GM12878 (cell line): ENCODE data around the gene MRRF. TPM values are rescaled to one million over a fixed set of nuclear protein-coding genes. Genes with fewer than 3 reads are reported as not detected.

Experiments
- ATAC-seq: fragments of 200-7000 bp; cut with Tn5 transposase; 3 replicates; pipeline ENCODE4 v1.9.1; 2020; ENCODE audit warnings: mild to moderate bottlenecking, moderate library complexity
- BruUV-seq: library from RNA; stranded (reverse); fragments of 400-500 nt; replicated peaks from 2 replicates; lab custom pipeline; 2021; lab: Mats Ljungman, UMichigan
- CTCF ChIA-PET: fragments of 300-600 bp; sonication (Branson Sonifier 250); formaldehyde crosslinking; extraction: SDS; loops from one replicate; lab custom pipeline; 2021; ENCODE audit warnings: inconsistent platforms; lab: Yijun Ruan, JAX
- POLR2A ChIA-PET: fragments of 350-600 bp; formaldehyde crosslinking; extraction: SDS; loops from one replicate; lab custom pipeline; 2021; ENCODE audit warnings: inconsistent platforms; lab: Charles Lee
- RAD21 ChIA-PET: fragments of 300-600 bp; sonication (Branson Sonifier 250); formaldehyde crosslinking; loops from one replicate; lab custom pipeline; 2023; ENCODE audit warnings: antibody characterized with exemption; ENCODE audit not compliant: unreplicated experiment; lab: Charles Lee
- SMC1A ChIA-PET: fragments of 300-600 bp; sonication (Branson Sonifier 250); formaldehyde crosslinking; loops from one replicate; lab custom pipeline; 2023; ENCODE audit not compliant: unreplicated experiment, uncharacterized antibody; lab: Charles Lee
- DNase-seq: peaks from one replicate; pipeline ENCODE4 v3.0.0-alpha.2; 2011; ENCODE audit warnings: low read depth, low spot score
- FAIRE-seq: peaks from 3 replicates; lab custom pipeline; 2011; peaks lifted over from hg19 to GRCh38; lab: Jason Lieb, UNC
- H2AFZ ChIP-seq: 2 replicates; pipeline ENCODE4 v1.6.0; 2011; ENCODE audit warnings: low read depth, low read length, control low read depth; ENCODE audit not compliant: control insufficient read depth
- H3K27ac ChIP-seq: 2 replicates; pipeline ENCODE4 v1.5.1; 2011; ENCODE audit warnings: control low read depth; ENCODE audit not compliant: control insufficient read depth, insufficient read depth
- H3K27me3 ChIP-seq, 2 experiments: replicated peaks in 1 of 2; 2 replicates each; pipeline versions ENCODE4 v1.6.0 to v1.6.1; 2011; ENCODE audit warnings: low read length in 1 of 2; ENCODE audit not compliant: control insufficient read depth in 2 of 2, insufficient read depth in 2 of 2
- H3K36me3 ChIP-seq, 2 experiments: 2 replicates each; pipeline ENCODE4 v1.5.1; 2011; ENCODE audit warnings: low read length in 1 of 2; ENCODE audit not compliant: control insufficient read depth in 2 of 2, insufficient read depth in 2 of 2
- H3K4me1 ChIP-seq: 2 replicates; pipeline ENCODE4 v1.6.1; 2011; ENCODE audit warnings: mild to moderate bottlenecking, low read length, moderate library complexity, mixed read lengths; ENCODE audit not compliant: control insufficient read depth, insufficient read depth
- H3K4me2 ChIP-seq: 2 replicates; pipeline ENCODE4 v1.6.0; 2011; ENCODE audit warnings: control low read depth; ENCODE audit not compliant: control insufficient read depth, insufficient read depth
- H3K4me3 ChIP-seq: fragments of 200-600 bp; sonication (generic); 2 replicates; pipeline ENCODE4 v1.5.1; 2016
- H3K79me2 ChIP-seq: 2 replicates; pipeline ENCODE4 v1.6.0; 2011; ENCODE audit warnings: low read length; ENCODE audit not compliant: control insufficient read depth, insufficient read depth
- H3K9ac ChIP-seq: 2 replicates; pipeline ENCODE4 v1.8.0; 2011; ENCODE audit warnings: low read length, control low read depth, mixed read lengths; ENCODE audit not compliant: control insufficient read depth, insufficient read depth
- H3K9me3 ChIP-seq: replicated peaks from 3 replicates; pipeline ENCODE4 v1.5.1; 2011; ENCODE audit warnings: mild to moderate bottlenecking, low read length; ENCODE audit not compliant: control insufficient read depth, insufficient read depth
- H4K20me1 ChIP-seq: 2 replicates; pipeline ENCODE4 v1.6.0; 2011; ENCODE audit not compliant: control insufficient read depth, insufficient read depth
- E4F1 ChIP-seq: fragments of 450-650 bp; IDR thresholded peaks from 2 replicates; pipeline ENCODE4 v1.6.1; 2018; ENCODE audit warnings: borderline replicate concordance, mild to moderate bottlenecking; ENCODE audit not compliant: partially characterized antibody
- HDAC2 ChIP-seq: fragments of 200-600 bp; sonication (generic); IDR thresholded peaks from 2 replicates; pipeline ENCODE4 v1.6.1; 2017
- POLR2A ChIP-seq: IDR thresholded peaks from 2 replicates; pipeline ENCODE4 v1.6.1; 2011; ENCODE audit warnings: low read depth, mild to moderate bottlenecking, low read length
- SREBF1 ChIP-seq: IDR thresholded peaks from 2 replicates; pipeline ENCODE4 v1.6.1; 2012; ENCODE audit warnings: mild to moderate bottlenecking, low read length
- SUZ12 ChIP-seq: fragments of 200-600 bp; sonication (generic); IDR thresholded peaks from one replicate; pipeline ENCODE4 v1.6.1; 2018; ENCODE audit warnings: antibody characterized with exemption, mild to moderate bottlenecking; ENCODE audit not compliant: unreplicated experiment
- ZBTB4 ChIP-seq: fragments of 450-650 bp; formaldehyde crosslinking; IDR thresholded peaks from 2 replicates; pipeline ENCODE4 v1.4.0; 2022; ENCODE audit warnings: mild to moderate bottlenecking, moderate library complexity
- ZSCAN29 ChIP-seq: fragments of 450-650 bp; IDR thresholded peaks from 2 replicates; pipeline ENCODE4 v1.6.1; 2017; ENCODE audit warnings: mild to moderate bottlenecking, moderate library complexity
- WGBS: methylation state at CpG from one replicate; pipeline ENCODE4 v1.1.6; 2016; ENCODE audit warnings: low lambda C conversion rate; ENCODE audit not compliant: insufficient replicate concordance, insufficient coverage; ENCODE audit errors: missing lambda C conversion rate; 5-methylcytosine and 5-hydroxymethylcytosine counted together
- in situ Hi-C: fragments of 300-500 bp; cut with MboI; formaldehyde crosslinking; loops from 9 replicates; pipeline ENCODE4 v1.14.3; 2018; ENCODE audit warnings: mixed read lengths
- intact Hi-C: fragments of 100-400 bp; cut with micrococcal nuclease; formaldehyde crosslinking; loops from one replicate; pipeline ENCODE4 v1.14.2; 2022; ENCODE audit not compliant: unreplicated experiment
- polyA plus RNA-seq, 11 experiments: library from polyadenylated mRNA; depleted of rRNA in 4 of 11; unstranded in 6 of 11; stranded (reverse) in 5 of 11; fragments of >200 nt; fragmentation: Nextera tagmentation in 4 of 11; fragmentation: Illumina TruSeq in 1 of 11; extraction: Ambion mirVana in 4 of 11; extraction: Trizol in 1 of 11; gene quantifications; 1 replicate in 1 of 11; 2 replicates in 10 of 11; pipeline versions ENCODE4 v1.2.1 to v1.2.3, GENCODE V29; 2011 to 2016; ENCODE audit warnings: inconsistent platforms in 2 of 11, missing spikeins in 2 of 11, low read depth in 1 of 11
- total RNA-seq, 4 experiments: library from RNA; depleted of rRNA in 3 of 4; stranded (reverse); fragments of >200 nt in 3 of 4; fragmentation: Illumina TruSeq in 1 of 4; extraction: Trizol in 1 of 4; gene quantifications; 2 replicates each; pipeline versions ENCODE4 v1.2.1 to v1.2.3, GENCODE V29; 2013 to 2021

MRRF gene
- total and polyA plus RNA-seq, 10 of the 15 experiments (the other 5 are each of a cell fraction or from before 2014, with no cell fraction given) = 64.8 to 112 (median 76.4) TPM

- POLR2A ChIA-PET = no interaction called here
- intact Hi-C loops = no loop called here
- in situ Hi-C loops = no loop called here
These were observed 77.8 kb downstream of the MRRF start for GRCh38 chr9:122342323-122343050.

GRCh38 chr9:122346478-122347347 is 82.0 kb downstream of the MRRF start:
- in situ Hi-C loops (no loop called here), intact Hi-C loops (no loop called here)
- ChIA-PET POLR2A (no interaction called here), RAD21 (interaction anchor here (1.6 kb wide), 1 partner anchor 248 kb away, joined by 5 read pairs; no protein-coding TSS in a partner anchor), CTCF (interaction anchor here (0.5 to 2.7 kb wide), 3 partner anchors 152 to 248 kb away, joined by 4 to 11 read pairs (median 4); no protein-coding TSS in a partner anchor), SMC1A (interaction anchor here (1.0 to 2.5 kb wide), 3 partner anchors 12 to 248 kb away, joined by 3 to 7 read pairs (median 4); no protein-coding TSS in a partner anchor)
- ATAC-seq (peak; percentile 58), DNase-seq (no peak), FAIRE-seq (no peak)
- H3K27ac ChIP-seq = no peak overlapping the region
- H3K4me2 ChIP-seq = peak overlapping the region; percentile 66; the same call in 1 of the 2 replicates
- no peaks in the 10 kb centered on the region for H3K36me3 ChIP-seq
- peak overlapping the region; percentile 57 for H3K4me3 ChIP-seq
- H4K20me1 ChIP-seq = no peaks in the 10 kb centered on the region
- peak overlapping the region; percentile 47 for H2AFZ ChIP-seq
- H3K9me3 ChIP-seq = no peaks in the 10 kb centered on the region
- 26% methylated on average over 37 of the region's 90 CpGs for WGBS
- no peaks in the 10 kb centered on the region; the same call in 1 of the 2 replicates for H3K4me1 ChIP-seq
- no TSS peak for BruUV-seq
- H3K27me3 ChIP-seq = peaks cover 2 to 8% of the 10 kb centered on the region in 2 experiments; a peak in 2 of 4 replicates
- H3K79me2 ChIP-seq = no peaks in the 10 kb centered on the region
- H3K9ac ChIP-seq = no peak overlapping the region
- TF ChIP-seq E4F1 = no peak
- peak; percentile 94 for TF ChIP-seq SUZ12
- TF ChIP-seq ZBTB4 = no peak

More at GRCh38 chr9:122342323-122343050, 77.8 kb downstream of the MRRF start:
- ChIA-PET CTCF (interaction anchor here (0.8 to 1.9 kb wide), 3 partner anchors 8 to 217 kb away, joined by 3 to 6 read pairs (median 6); no protein-coding TSS in a partner anchor), SMC1A (no interaction called here), RAD21 (no interaction called here)
- Histone ChIP-seq H3K4me1 (no peaks in the 10 kb centered on the region; the same call in 1 of the 2 replicates), H3K79me2 (no peaks in the 10 kb centered on the region), H3K4me2 (no peak overlapping the region), H3K36me3 (no peaks in the 10 kb centered on the region), H3K27ac (no peak overlapping the region), H3K9me3 (no peaks in the 10 kb centered on the region), H3K27me3 (peaks cover 2 to 4% of the 10 kb centered on the region in 2 experiments; a peak in 3 of 4 replicates), H2AFZ (no peak overlapping the region), H3K9ac (no peak overlapping the region), H3K4me3 (no peak overlapping the region), H4K20me1 (no peaks in the 10 kb centered on the region)
- no peak for TF ChIP-seq ZSCAN29
- TF ChIP-seq POLR2A = no peak
- TF ChIP-seq HDAC2 = no peak
- no peak for TF ChIP-seq SREBF1
- no peak for DNase-seq
- 63% methylated on average over 15 of the region's 15 CpGs for WGBS
- BruUV-seq = no TSS peak
- FAIRE-seq = no peak
- no peak for ATAC-seq
